GM19468 (cell line): ENCODE measurements around the gene SIGLEC8.
"Not testable (repeated sequence)": the region's sequence is repeated elsewhere in the genome, so short reads cannot be mapped to it uniquely, and the experiment has no call there.

Experiments
- ATAC-seq: cut with Tn5 transposase; IDR thresholded peaks from one replicate; pipeline ENCODE4 v1.9.1; 2021; ENCODE audit warnings: mild to moderate bottlenecking, moderate library complexity, moderate number of reproducible peaks; ENCODE audit not compliant: unreplicated experiment; ENCODE audit errors: extremely low read depth

The SIGLEC8 gene

GRCh38 chr19:51458051-51458645, at the start of gene SIGLEC8:
TSS of gene SIGLEC8 (minus strand) at chr19:51458454. CDS start at chr19:51458387, 67 bp downstream.
- no peak for ATAC-seq

- no peak for ATAC-seq
Measured at GRCh38 chr19:51507640-51508058, 49.4 kb upstream of the SIGLEC8 start.

- ATAC-seq = no peak
Measured at GRCh38 chr19:51507192-51507591, 48.9 kb upstream of the SIGLEC8 start.

- ATAC-seq = no peak
Measured at GRCh38 chr19:51505904-51506303, 47.6 kb upstream of the SIGLEC8 start.

- ATAC-seq = no peak
Measured at GRCh38 chr19:51503896-51504295, 45.6 kb upstream of the SIGLEC8 start.

GRCh38 chr19:51503286-51503817, 45.1 kb upstream of the SIGLEC8 start:
- no peak for ATAC-seq

GRCh38 chr19:51501594-51502263, 43.5 kb upstream of the SIGLEC8 start, which contains the start of gene SIGLEC12:
TSS of gene SIGLEC12 (minus strand) at chr19:51501800. CDS start at chr19:51501733, 67 bp downstream.
- no peak for ATAC-seq

GRCh38 chr19:51500931-51501330, 42.7 kb upstream of the SIGLEC8 start:
- not testable (repeated sequence) for ATAC-seq

GRCh38 chr19:51497666-51498065, 39.4 kb upstream of the SIGLEC8 start:
- ATAC-seq = no peak

GRCh38 chr19:51493776-51494175, 35.5 kb upstream of the SIGLEC8 start:
- no peak for ATAC-seq

- no peak for ATAC-seq
Measured at GRCh38 chr19:51491586-51491985, 33.3 kb upstream of the SIGLEC8 start.

- ATAC-seq = no peak
Measured at GRCh38 chr19:51490676-51491075, 32.4 kb upstream of the SIGLEC8 start.

- ATAC-seq = no peak
Measured at GRCh38 chr19:51489113-51489512, 30.9 kb upstream of the SIGLEC8 start.

- ATAC-seq = no peak
Measured at GRCh38 chr19:51488491-51488890, 30.2 kb upstream of the SIGLEC8 start.

- no peak for ATAC-seq
Measured at GRCh38 chr19:51485960-51486660, 27.9 kb upstream of the SIGLEC8 start.

- ATAC-seq = no peak
Measured at GRCh38 chr19:51480590-51480989, 22.3 kb upstream of the SIGLEC8 start.

- ATAC-seq = no peak
Measured at GRCh38 chr19:51479531-51480331, 21.5 kb upstream of the SIGLEC8 start.

- no peak for ATAC-seq
Measured at GRCh38 chr19:51478381-51479234, 20.4 kb upstream of the SIGLEC8 start, which contains the start of gene CEACAM18. TSS of gene CEACAM18 (plus strand) at chr19:51478539.

- no peak for ATAC-seq
Measured at GRCh38 chr19:51477344-51477743, 19.1 kb upstream of the SIGLEC8 start.
